ENCODE results near the gene GPR173. TPM values are rescaled to one million over a fixed set of nuclear protein-coding genes. Genes with fewer than 3 reads are reported as not detected.

GPR173 gene
- polyA plus RNA-seq (2013, experiment 1 of 2), result 7.4 TPM
- 7.3 TPM for polyA plus RNA-seq (2013, experiment 2 of 2)

GRCh38 chrX:53048169-53049126 is at the start of gene GPR173:
Gene GPR173 (plus strand): TSS chrX:53048789. CDS start chrX:53076622, 27,833 bp downstream.
- peak within 1 kb of the TSS; percentile 47 for H3K4me3 ChIP-seq (ENCODE audit: extremely low read depth, insufficient read depth, low read length, poor library complexity, severe bottlenecking)
- WGBS, 2 experiments (ENCODE audit: insufficient coverage in 2 of 2), result 0% methylated on average over 1 to 4 of the region's 38 CpGs
- H3K27ac ChIP-seq (ENCODE audit: low read depth, low read length, severe bottlenecking), result peak within 1 kb of the TSS; percentile 86
- peaks cover 6% of the 10 kb centered on the region for H3K4me1 ChIP-seq (ENCODE audit: control insufficient read depth, insufficient read depth, low read length, poor library complexity, severe bottlenecking)
- H3K36me3 ChIP-seq (ENCODE audit: control insufficient read depth, insufficient read depth, low read length), result no peaks in the 10 kb centered on the region
- H3K9me3 ChIP-seq (ENCODE audit: control insufficient read depth, low read length), result no peaks in the 10 kb centered on the region

- Histone ChIP-seq H3K9me3 (ENCODE audit: control insufficient read depth, low read length) (no peaks in the 10 kb centered on the region), H3K36me3 (ENCODE audit: control insufficient read depth, insufficient read depth, low read length) (no peaks in the 10 kb centered on the region), H3K4me1 (ENCODE audit: control insufficient read depth, insufficient read depth, low read length, poor library complexity, severe bottlenecking) (no peaks in the 10 kb centered on the region), H3K27ac (ENCODE audit: low read depth, low read length, severe bottlenecking) (no peak overlapping the region), H3K4me3 (ENCODE audit: extremely low read depth, insufficient read depth, low read length, poor library complexity, severe bottlenecking) (no peak overlapping the region)
- 95% methylated on average over 17 to 18 of the region's 36 CpGs for WGBS, 2 experiments (ENCODE audit: insufficient coverage in 2 of 2)
These were observed 48.0 kb upstream of the GPR173 start for GRCh38 chrX:53000447-53001135.

- Histone ChIP-seq H3K4me3 (ENCODE audit: extremely low read depth, insufficient read depth, low read length, poor library complexity, severe bottlenecking) (no peak overlapping the region), H3K36me3 (ENCODE audit: control insufficient read depth, insufficient read depth, low read length) (no peaks in the 10 kb centered on the region), H3K4me1 (ENCODE audit: control insufficient read depth, insufficient read depth, low read length, poor library complexity, severe bottlenecking) (no peaks in the 10 kb centered on the region), H3K9me3 (ENCODE audit: control insufficient read depth, low read length) (no peaks in the 10 kb centered on the region), H3K27ac (ENCODE audit: low read depth, low read length, severe bottlenecking) (no peak overlapping the region)
- WGBS, 2 experiments (ENCODE audit: insufficient coverage in 2 of 2), result no CpG with 5 or more reads among the region's 2 CpGs
These were observed 46.6 kb upstream of the GPR173 start for GRCh38 chrX:53001958-53002357.

- no peaks in the 10 kb centered on the region for H3K4me1 ChIP-seq (ENCODE audit: control insufficient read depth, insufficient read depth, low read length, poor library complexity, severe bottlenecking)
- no peak overlapping the region for H3K4me3 ChIP-seq (ENCODE audit: extremely low read depth, insufficient read depth, low read length, poor library complexity, severe bottlenecking)
- no peak overlapping the region for H3K27ac ChIP-seq (ENCODE audit: low read depth, low read length, severe bottlenecking)
- H3K9me3 ChIP-seq (ENCODE audit: control insufficient read depth, low read length), result no peaks in the 10 kb centered on the region
- H3K36me3 ChIP-seq (ENCODE audit: control insufficient read depth, insufficient read depth, low read length), result no peaks in the 10 kb centered on the region
- no CpG with 5 or more reads among the region's 6 CpGs for WGBS, 2 experiments (ENCODE audit: insufficient coverage in 2 of 2)
These were observed 45.5 kb upstream of the GPR173 start for GRCh38 chrX:53003111-53003510.

GRCh38 chrX:53004038-53004437 is 44.6 kb upstream of the GPR173 start:
- H3K27ac ChIP-seq (ENCODE audit: low read depth, low read length, severe bottlenecking), result no peak overlapping the region
- H3K4me3 ChIP-seq (ENCODE audit: extremely low read depth, insufficient read depth, low read length, poor library complexity, severe bottlenecking), result no peak overlapping the region
- no peaks in the 10 kb centered on the region for H3K9me3 ChIP-seq (ENCODE audit: control insufficient read depth, low read length)
- H3K4me1 ChIP-seq (ENCODE audit: control insufficient read depth, insufficient read depth, low read length, poor library complexity, severe bottlenecking), result no peaks in the 10 kb centered on the region
- WGBS, 2 experiments (ENCODE audit: insufficient coverage in 2 of 2), result 83% methylated on average over 2 of the region's 4 CpGs; no CpG with 5 or more reads in 1 of the 2 experiments
- H3K36me3 ChIP-seq (ENCODE audit: control insufficient read depth, insufficient read depth, low read length), result no peaks in the 10 kb centered on the region

GRCh38 chrX:53004811-53005210 is 43.8 kb upstream of the GPR173 start:
- H3K4me3 ChIP-seq (ENCODE audit: extremely low read depth, insufficient read depth, low read length, poor library complexity, severe bottlenecking), result no peak overlapping the region
- no peaks in the 10 kb centered on the region for H3K36me3 ChIP-seq (ENCODE audit: control insufficient read depth, insufficient read depth, low read length)
- no peaks in the 10 kb centered on the region for H3K4me1 ChIP-seq (ENCODE audit: control insufficient read depth, insufficient read depth, low read length, poor library complexity, severe bottlenecking)
- no peak overlapping the region for H3K27ac ChIP-seq (ENCODE audit: low read depth, low read length, severe bottlenecking)
- H3K9me3 ChIP-seq (ENCODE audit: control insufficient read depth, low read length), result no peaks in the 10 kb centered on the region
- 88% methylated on average over 1 of the region's 4 CpGs; no CpG with 5 or more reads in 1 of the 2 experiments for whole genome bisulfite sequencing, 2 experiments (ENCODE audit: insufficient coverage in 2 of 2)

GRCh38 chrX:53005327-53005726 is 43.3 kb upstream of the GPR173 start:
- no peaks in the 10 kb centered on the region for H3K9me3 ChIP-seq (ENCODE audit: control insufficient read depth, low read length)
- no peak overlapping the region for H3K27ac ChIP-seq (ENCODE audit: low read depth, low read length, severe bottlenecking)
- no peak overlapping the region for H3K4me3 ChIP-seq (ENCODE audit: extremely low read depth, insufficient read depth, low read length, poor library complexity, severe bottlenecking)
- H3K4me1 ChIP-seq (ENCODE audit: control insufficient read depth, insufficient read depth, low read length, poor library complexity, severe bottlenecking), result no peaks in the 10 kb centered on the region
- 92% methylated on average over 2 of the region's 3 CpGs; no CpG with 5 or more reads in 1 of the 2 experiments for WGBS, 2 experiments (ENCODE audit: insufficient coverage in 2 of 2)
- no peaks in the 10 kb centered on the region for H3K36me3 ChIP-seq (ENCODE audit: control insufficient read depth, insufficient read depth, low read length)

GRCh38 chrX:53009032-53009431 is 39.6 kb upstream of the GPR173 start:
- no peaks in the 10 kb centered on the region for H3K4me1 ChIP-seq (ENCODE audit: control insufficient read depth, insufficient read depth, low read length, poor library complexity, severe bottlenecking)
- H3K27ac ChIP-seq (ENCODE audit: low read depth, low read length, severe bottlenecking), result no peak overlapping the region
- H3K36me3 ChIP-seq (ENCODE audit: control insufficient read depth, insufficient read depth, low read length), result no peaks in the 10 kb centered on the region
- no peaks in the 10 kb centered on the region for H3K9me3 ChIP-seq (ENCODE audit: control insufficient read depth, low read length)
- no peak overlapping the region for H3K4me3 ChIP-seq (ENCODE audit: extremely low read depth, insufficient read depth, low read length, poor library complexity, severe bottlenecking)
- WGBS, 2 experiments (ENCODE audit: insufficient coverage in 2 of 2), result no CpG with 5 or more reads among the region's 1 CpG

GRCh38 chrX:53013291-53013690 is 35.3 kb upstream of the GPR173 start:
- Histone ChIP-seq H3K4me1 (ENCODE audit: control insufficient read depth, insufficient read depth, low read length, poor library complexity, severe bottlenecking) (no peaks in the 10 kb centered on the region), H3K27ac (ENCODE audit: low read depth, low read length, severe bottlenecking) (no peak overlapping the region), H3K9me3 (ENCODE audit: control insufficient read depth, low read length) (no peaks in the 10 kb centered on the region), H3K4me3 (ENCODE audit: extremely low read depth, insufficient read depth, low read length, poor library complexity, severe bottlenecking) (no peak overlapping the region), H3K36me3 (ENCODE audit: control insufficient read depth, insufficient read depth, low read length) (no peaks in the 10 kb centered on the region)
- WGBS, 2 experiments (ENCODE audit: insufficient coverage in 2 of 2), result no CpG with 5 or more reads among the region's 1 CpG

- Histone ChIP-seq H3K9me3 (ENCODE audit: control insufficient read depth, low read length) (no peaks in the 10 kb centered on the region), H3K36me3 (ENCODE audit: control insufficient read depth, insufficient read depth, low read length) (no peaks in the 10 kb centered on the region), H3K4me1 (ENCODE audit: control insufficient read depth, insufficient read depth, low read length, poor library complexity, severe bottlenecking) (no peaks in the 10 kb centered on the region), H3K27ac (ENCODE audit: low read depth, low read length, severe bottlenecking) (no peak overlapping the region), H3K4me3 (ENCODE audit: extremely low read depth, insufficient read depth, low read length, poor library complexity, severe bottlenecking) (no peak overlapping the region)
- WGBS, 2 experiments (ENCODE audit: insufficient coverage in 2 of 2), result 20% methylated on average over 1 of the region's 4 CpGs; no CpG with 5 or more reads in 1 of the 2 experiments
These were observed 30.0 kb upstream of the GPR173 start for GRCh38 chrX:53018627-53019026.
